Upper lobe of left lung (tissue), 6 donors: ENCODE results near the gene COPRS. TPM values are rescaled to one million over a fixed set of nuclear protein-coding genes. Genes with fewer than 3 reads are reported as not detected.

Experiments
- ATAC-seq, 2 donors: fragments of 200-7000 bp; cut with Tn5 transposase; one replicate each; pipeline ENCODE4 v1.9.1; 2022; ENCODE audit warnings: mild to moderate bottlenecking in 2 of 2, moderate library complexity in 2 of 2; ENCODE audit not compliant: low FRiP score in 2 of 2
- DNase-seq, 2 donors: peaks; one replicate each; pipeline ENCODE4 v3.0.0-alpha.2; 2019 to 2020
- H3K27ac ChIP-seq, 4 donors: fragments of 200-600 bp; sonication (generic); one replicate each; pipeline ENCODE4 v1.5.1; 2016 to 2019
- H3K27me3 ChIP-seq, 4 donors: fragments of 200-600 bp; sonication (generic); one replicate each; pipeline ENCODE4 v1.5.1; 2017 to 2019
- H3K36me3 ChIP-seq, 4 donors: fragments of 200-600 bp; sonication (generic); one replicate each; pipeline ENCODE4 v1.5.1; 2016 to 2019
- H3K4me1 ChIP-seq, 4 donors: fragments of 200-600 bp; sonication (generic); one replicate each; pipeline ENCODE4 v1.5.1; 2018 to 2019
- H3K4me3 ChIP-seq, 4 donors: fragments of 200-600 bp; sonication (generic); one replicate each; pipeline ENCODE4 v1.5.1; 2017 to 2019; ENCODE audit warnings: mild to moderate bottlenecking in 2 of 4, moderate library complexity in 1 of 4
- H3K9me3 ChIP-seq, 4 donors: fragments of 200-600 bp; sonication (generic); one replicate each; pipeline ENCODE4 v1.5.1; 2018 to 2019
- CTCF ChIP-seq, 6 experiments: fragments of 450-650 bp in 4 of 6; fragments of 200-600 bp in 2 of 6; sonication (generic) in 2 of 6; IDR thresholded peaks; one replicate each; pipeline ENCODE4 v1.5.1; 2016 to 2019; ENCODE audit warnings: antibody characterized with exemption in 6 of 6
- EP300 ChIP-seq, 4 donors: sonication (generic); formaldehyde crosslinking; IDR thresholded peaks; one replicate each; pipeline ENCODE4 v1.5.1; 2017; ENCODE audit warnings: antibody characterized with exemption in 4 of 4, control low read depth in 2 of 4
- POLR2A ChIP-seq, 4 donors: fragments of 450-650 bp; IDR thresholded peaks; one replicate each; pipeline ENCODE4 v1.5.1; 2016 to 2017; ENCODE audit warnings: antibody characterized with exemption in 4 of 4, mild to moderate bottlenecking in 2 of 4
- POLR2AphosphoS5 ChIP-seq, 2 donors: sonication (generic); formaldehyde crosslinking; IDR thresholded peaks; one replicate each; pipeline ENCODE4 v1.5.1; 2017; ENCODE audit warnings: antibody characterized with exemption in 2 of 2
- WGBS, 2 donors: methylation state at CpG; one replicate each; pipeline ENCODE4 v1.1.5; 2017 to 2018; 5-methylcytosine and 5-hydroxymethylcytosine counted together
- total RNA-seq, 6 donors: library from RNA; depleted of rRNA in 4 of 6; stranded (reverse); fragments of >200 nt in 4 of 6; gene quantifications; one replicate each; pipeline versions ENCODE4 v1.1.0 to v1.2.1, GENCODE V29; 2016 to 2021
- donor health status: DM: no; HTN: no; CAD: no; lungs with moderate emphysema.
- donor health status: DM: no; HTN: yes; CAD: no; lungs with severe emphysema.

The COPRS gene
- total RNA-seq, 6 donors from 2014 or later, result 13.6 to 84.8 (median 44.1) TPM

- Histone ChIP-seq H3K27me3 (no peaks in the 10 kb centered on the region), H3K4me1 (peaks cover 0 to 7% (median 5%) of the 10 kb centered on the region in 4 donors), H3K4me3 (no peak overlapping the region), H3K9me3 (no peaks in the 10 kb centered on the region), H3K27ac (no peak overlapping the region), H3K36me3 (no peaks in the 10 kb centered on the region)
- ATAC-seq (no peak), DNase-seq (no peak)
- TF ChIP-seq POLR2A (IDR thresholded peaks at IDR 0.05), result no peak
- TF ChIP-seq CTCF (IDR thresholded peaks at IDR 0.05), result no peak
- no peak for TF ChIP-seq POLR2AphosphoS5 (IDR thresholded peaks at IDR 0.05)
- TF ChIP-seq EP300 (IDR thresholded peaks at IDR 0.05), result no peak
These were observed 51.2 kb downstream of the COPRS start for GRCh38 chr17:31807846-31808245.

DNA sequence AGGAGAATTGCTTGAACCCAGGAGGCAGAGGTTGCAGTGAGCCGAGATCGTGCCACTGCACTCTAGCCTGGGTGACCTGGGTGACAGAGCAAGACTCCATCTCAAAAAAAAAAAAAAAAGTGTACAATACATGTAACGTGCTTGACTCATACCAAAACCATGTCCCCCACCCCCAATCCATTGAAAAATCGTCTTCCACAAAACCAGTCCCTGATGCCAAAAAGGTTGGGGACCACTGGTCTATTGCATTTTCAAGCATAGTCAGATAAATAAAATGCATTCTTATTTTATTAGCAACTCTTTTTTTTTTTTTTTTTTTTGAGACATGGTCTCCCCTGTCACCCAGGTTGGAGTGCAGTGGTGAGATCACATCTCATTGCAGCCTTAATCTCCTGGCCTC is 52.1 kb downstream of the COPRS start:
- Histone ChIP-seq H3K9me3 (no peaks in the 10 kb centered on the region), H3K4me1 (peaks cover 0 to 7% (median 5%) of the 10 kb centered on the region in 4 donors), H3K27ac (no peak overlapping the region), H3K27me3 (no peaks in the 10 kb centered on the region), H3K36me3 (no peaks in the 10 kb centered on the region), H3K4me3 (no peak overlapping the region)
- no peak for ATAC-seq
- 86% methylated on average over 4 of the region's 4 CpGs for WGBS, 2 donors
- TF ChIP-seq POLR2AphosphoS5 (IDR thresholded peaks at IDR 0.05) (no peak), EP300 (IDR thresholded peaks at IDR 0.05) (no peak), POLR2A (IDR thresholded peaks at IDR 0.05) (no peak), CTCF (IDR thresholded peaks at IDR 0.05) (no peak)
- DNase-seq, result no peak

GRCh38 chr17:31803494-31804213 is 55.4 kb downstream of the COPRS start:
- no peaks in the 10 kb centered on the region for H3K9me3 ChIP-seq
- H3K4me1 ChIP-seq, result no peaks in the 10 kb centered on the region
- H3K27ac ChIP-seq, result no peak overlapping the region
- no peak overlapping the region for H3K4me3 ChIP-seq
- DNase-seq, result no peak
- H3K27me3 ChIP-seq, result no peaks in the 10 kb centered on the region
- WGBS, 2 donors, result 61 to 62% methylated on average over 11 of the region's 11 CpGs
- no peak for TF ChIP-seq POLR2AphosphoS5 (IDR thresholded peaks at IDR 0.05)
- TF ChIP-seq POLR2A (IDR thresholded peaks at IDR 0.05), result no peak
- no peak for ATAC-seq
- H3K36me3 ChIP-seq, result no peaks in the 10 kb centered on the region

GRCh38 chr17:31802502-31802901 is 56.5 kb downstream of the COPRS start:
- no peaks in the 10 kb centered on the region for H3K9me3 ChIP-seq
- H3K36me3 ChIP-seq, result no peaks in the 10 kb centered on the region
- no peaks in the 10 kb centered on the region for H3K27me3 ChIP-seq
- DNase-seq (peak in 1 of 2 donors; percentile 29), ATAC-seq (no peak)
- H3K27ac ChIP-seq, result no peak overlapping the region
- no peaks in the 10 kb centered on the region for H3K4me1 ChIP-seq
- H3K4me3 ChIP-seq, result no peak overlapping the region
- TF ChIP-seq POLR2AphosphoS5 (IDR thresholded peaks at IDR 0.05) (no peak), CTCF (IDR thresholded peaks at IDR 0.05) (no peak), EP300 (IDR thresholded peaks at IDR 0.05) (no peak), POLR2A (IDR thresholded peaks at IDR 0.05) (no peak)
- WGBS, 2 donors, result 94 to 100% methylated on average over 1 to 2 of the region's 2 CpGs

Other genes with a start within 250 kb of the COPRS start
- gene UTP6, start 42.5 kb upstream of the COPRS start, total RNA-seq, result 10 to 100 TPM; 19.9 to 63.9 (median 40.5) TPM
- gene SUZ12, start 77.8 kb upstream of the COPRS start, total RNA-seq, result 10 to 100 TPM in 5 of 6 donors, 1 to 10 TPM in 1; 8.5 to 38.5 (median 18.7) TPM
- gene LRRC37B, start 148.1 kb upstream of the COPRS start, total RNA-seq, result 10 to 100 TPM; 13.7 to 77.5 (median 23.4) TPM